T1000 (cell line): Measurements from ENCODE around the gene MSI2.
"Not testable (repeated sequence)": the region's sequence is repeated elsewhere in the genome, so short reads cannot be mapped to it uniquely, and the experiment has no call there.

Experiments used
- DNase-seq: peaks from one replicate; lab custom pipeline; 2025; ENCODE audit warnings: mixed read lengths; lab: John Stamatoyannopoulos, UW

Gene MSI2

DNA sequence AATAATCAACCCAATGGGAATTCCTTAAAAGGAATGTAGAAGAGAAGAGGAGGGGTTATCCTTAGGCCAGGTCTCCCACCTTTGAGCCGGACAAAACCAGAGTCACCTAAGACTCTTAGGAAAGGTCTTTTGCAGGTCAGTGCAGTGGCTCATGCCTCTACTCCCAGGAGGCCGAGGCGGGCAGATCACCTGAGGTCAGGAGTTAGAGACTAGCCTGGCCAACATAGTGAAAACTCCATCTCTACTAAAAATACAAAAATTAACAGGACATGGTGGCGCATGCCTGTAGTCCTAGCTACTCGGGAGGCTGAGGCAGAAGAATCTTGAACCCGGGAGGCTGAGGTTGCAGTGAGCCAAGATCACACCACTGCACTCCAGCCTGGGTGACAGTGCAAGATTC, 365.5 kb downstream of the MSI2 start:
- DNase-seq: not testable (repeated sequence)

DNA sequence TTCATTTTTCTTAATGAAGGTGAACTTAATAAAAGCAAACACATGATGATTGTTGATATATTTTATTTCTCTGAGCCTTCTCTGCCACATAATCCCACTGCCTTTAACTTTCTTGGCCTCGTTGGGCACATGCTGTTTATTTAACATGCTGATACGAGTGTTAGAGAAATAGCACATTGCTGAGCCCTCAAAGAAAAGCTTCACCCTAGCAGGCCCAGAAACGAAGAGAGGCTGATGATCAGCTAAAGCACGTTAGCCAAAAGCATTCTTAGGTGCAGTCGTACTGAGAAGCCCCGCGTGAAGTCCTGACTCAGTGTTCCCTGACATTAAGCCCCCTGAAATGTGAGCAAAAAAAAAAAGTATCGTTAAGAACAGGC, 366.0 kb downstream of the MSI2 start:
- DNase-seq: no peak

DNA sequence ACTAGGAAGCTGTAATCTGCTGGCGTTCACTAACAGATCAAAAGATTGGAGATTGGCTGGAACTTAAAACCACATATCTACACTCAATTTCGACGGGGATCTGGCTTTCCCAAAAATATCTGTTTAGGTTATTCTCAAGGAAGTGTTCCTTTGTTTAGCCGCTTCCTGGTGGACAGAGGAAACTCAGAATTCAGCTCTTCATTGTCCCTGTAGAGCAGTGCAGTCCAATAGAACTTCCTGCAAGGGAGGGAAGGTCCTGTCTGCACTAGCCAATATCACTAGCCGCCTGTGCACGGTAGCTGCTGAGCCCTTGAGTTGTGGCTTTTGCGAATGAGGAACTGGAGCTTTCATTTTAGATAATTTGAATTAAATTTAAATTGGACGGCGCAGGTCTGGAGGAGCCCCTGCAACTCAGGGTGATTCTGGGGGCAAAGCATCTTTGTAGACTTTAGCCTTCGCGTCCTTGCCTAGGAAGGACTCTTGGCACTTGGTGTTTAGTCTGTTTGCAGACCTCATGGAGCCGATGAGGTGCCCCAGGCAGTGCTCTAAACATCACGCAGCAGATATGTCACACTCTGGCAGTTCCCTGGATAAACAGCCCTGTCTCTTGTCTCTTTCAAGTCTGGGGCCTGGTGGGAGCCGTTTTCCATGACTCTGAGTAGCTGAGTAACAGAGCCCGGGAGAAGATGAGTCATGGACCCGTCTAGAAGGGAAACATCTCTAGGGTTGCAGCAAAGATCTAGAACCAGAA, 366.5 kb downstream of the MSI2 start:
- DNase-seq: peak; percentile 82

DNA sequence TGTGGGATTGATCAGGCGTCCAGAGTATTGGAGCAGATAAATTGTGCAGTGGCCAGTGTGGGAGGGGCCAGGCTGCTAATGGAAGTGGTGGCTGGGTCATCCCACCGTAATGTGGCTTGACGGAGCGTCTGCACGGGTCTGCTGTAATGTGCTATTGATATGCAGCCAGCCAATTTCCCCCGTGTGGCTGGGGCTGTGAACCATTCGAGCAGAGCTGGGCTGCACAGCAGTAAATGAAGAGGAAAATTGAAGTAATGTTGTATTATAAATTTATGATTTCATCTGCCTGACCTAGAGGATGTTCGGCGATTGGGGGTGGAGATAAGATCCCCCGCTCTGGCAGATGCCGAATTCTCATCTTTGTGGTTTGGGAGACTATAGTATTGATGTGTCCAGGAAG, 367.3 kb downstream of the MSI2 start:
- DNase-seq: no peak

DNA sequence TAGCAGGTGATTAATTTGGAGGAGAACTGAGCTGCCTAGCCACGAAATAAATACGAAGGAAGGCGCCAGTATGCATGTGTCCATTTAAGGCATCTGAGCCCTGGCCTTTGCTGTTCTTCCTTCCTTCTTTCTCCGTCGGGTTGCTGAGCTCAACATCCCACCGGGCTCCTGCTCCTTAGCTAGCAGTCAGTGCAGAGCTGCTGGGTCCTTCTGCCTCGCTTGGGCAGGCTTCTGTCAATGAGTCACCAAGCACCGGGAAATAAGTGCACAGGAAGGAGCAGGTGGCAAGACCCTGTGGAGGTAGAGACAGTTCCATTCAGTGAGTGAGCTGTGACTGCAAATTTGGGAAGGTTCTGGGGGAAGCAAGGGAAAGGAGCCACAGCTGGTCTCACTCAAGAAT, 368.1 kb downstream of the MSI2 start:
- no peak for DNase-seq

DNA sequence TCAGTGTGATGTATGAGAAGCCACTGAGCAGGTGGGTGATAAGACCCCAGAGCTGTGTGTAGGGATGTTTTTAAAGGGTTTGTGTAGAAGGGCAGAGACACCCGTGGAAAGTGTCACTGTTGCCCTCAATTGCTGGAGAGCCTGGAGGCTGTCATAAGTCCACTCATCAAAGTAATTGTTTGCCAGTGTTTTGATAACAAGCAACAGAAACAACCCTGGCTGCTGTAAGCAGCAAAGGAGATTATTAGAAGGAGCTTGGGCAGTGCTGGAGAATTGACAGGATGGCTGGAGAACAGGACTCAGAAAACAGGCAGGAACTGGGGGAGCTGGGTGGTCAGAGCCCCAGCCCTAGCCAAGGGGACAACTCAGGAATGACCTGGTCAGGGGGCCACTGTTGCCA, 369.2 kb downstream of the MSI2 start:
- no peak for DNase-seq

DNA sequence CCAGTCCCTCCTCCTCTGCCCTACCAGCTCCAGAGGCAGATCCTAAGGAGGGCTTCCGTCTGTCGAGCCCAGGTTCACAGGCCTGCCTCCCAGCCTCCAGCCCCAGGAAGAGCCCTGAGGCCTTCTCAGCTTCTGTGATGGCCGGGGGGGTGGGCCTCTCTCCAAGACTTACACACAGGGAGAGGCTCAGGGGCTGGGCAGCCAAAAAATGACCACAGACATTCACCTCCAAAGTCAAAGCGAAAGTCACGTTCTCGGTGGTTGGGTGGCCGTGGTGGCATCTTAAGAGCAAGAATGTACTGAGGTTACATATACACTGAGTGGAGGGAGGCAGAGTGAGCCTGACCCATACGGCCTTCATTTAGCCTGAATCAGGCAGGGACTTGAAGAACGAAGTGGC, 369.6 kb downstream of the MSI2 start:
- no peak for DNase-seq

DNA sequence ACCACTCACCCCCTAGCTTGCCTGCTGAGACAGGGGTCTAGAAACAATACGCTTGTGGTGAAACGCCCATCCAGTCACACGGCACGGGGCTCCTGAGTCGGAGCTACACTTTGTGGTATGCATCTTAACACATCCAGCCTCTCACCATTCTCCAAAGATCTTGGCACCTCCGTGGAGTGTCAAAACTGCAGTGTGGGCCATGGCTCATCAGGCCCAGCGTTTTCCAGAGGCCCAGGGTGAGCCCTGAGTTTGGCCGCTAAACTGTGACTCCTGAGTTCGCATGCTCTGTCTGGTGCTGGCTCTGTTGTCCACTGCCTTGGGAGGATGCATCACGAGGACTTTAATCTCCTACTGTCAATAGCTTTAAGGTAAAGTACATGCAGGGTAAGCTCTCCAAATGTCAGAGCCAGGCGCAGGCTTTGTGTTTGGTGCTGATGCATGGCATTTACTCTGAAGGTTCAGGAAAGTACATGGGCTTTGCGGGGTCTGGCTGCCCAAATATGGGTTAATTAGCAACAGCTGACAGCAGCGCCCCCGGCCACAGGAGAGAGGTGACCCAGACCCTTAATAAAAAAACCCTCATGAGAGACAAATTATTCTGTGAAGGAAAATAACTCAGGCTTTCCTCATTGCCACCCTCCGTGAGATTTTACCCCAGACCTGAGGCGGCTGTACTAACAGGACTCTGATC, 370.3 kb downstream of the MSI2 start:
- no peak for DNase-seq

DNA sequence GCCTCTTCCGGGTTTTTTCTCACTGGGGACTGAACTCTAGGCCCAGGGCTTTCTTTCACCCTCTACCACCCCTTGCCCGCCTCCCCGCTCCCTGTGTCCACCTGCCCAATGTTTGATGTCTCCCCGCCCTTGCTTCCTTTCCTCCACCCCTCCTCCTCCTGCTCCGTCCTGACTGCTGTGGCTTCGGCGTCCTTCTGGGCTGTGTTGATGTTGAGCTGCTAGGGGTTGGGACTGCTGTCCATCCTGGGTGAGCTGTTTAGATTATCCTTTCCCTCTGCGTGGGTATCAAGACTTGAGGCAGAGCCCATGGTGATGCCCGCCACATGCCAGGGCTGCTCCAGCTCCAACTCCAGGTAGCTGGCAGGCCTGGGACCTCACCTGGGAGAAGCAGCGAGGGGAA, 371.3 kb downstream of the MSI2 start:
- DNase-seq: no peak

DNA sequence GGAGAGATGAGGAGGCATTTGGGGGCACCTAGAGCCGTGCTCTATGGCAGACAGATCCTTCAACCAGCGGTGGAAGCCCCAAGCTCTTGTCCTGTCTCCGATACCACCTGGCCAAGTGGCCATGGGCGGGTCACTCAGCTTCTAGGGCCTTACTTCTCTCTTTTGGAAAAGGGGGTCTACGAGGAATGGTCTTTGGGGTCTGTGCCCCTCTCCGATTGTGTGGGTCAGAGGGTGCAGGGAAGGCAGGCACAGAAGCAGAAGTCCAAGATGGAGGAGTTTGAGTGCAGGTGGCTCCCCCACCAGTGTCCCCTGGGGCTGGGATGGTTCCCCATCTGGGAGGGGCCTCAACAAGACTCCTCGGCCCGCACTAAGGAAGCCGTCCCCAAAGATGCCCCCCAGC, 372.1 kb downstream of the MSI2 start:
- DNase-seq: no peak

DNA sequence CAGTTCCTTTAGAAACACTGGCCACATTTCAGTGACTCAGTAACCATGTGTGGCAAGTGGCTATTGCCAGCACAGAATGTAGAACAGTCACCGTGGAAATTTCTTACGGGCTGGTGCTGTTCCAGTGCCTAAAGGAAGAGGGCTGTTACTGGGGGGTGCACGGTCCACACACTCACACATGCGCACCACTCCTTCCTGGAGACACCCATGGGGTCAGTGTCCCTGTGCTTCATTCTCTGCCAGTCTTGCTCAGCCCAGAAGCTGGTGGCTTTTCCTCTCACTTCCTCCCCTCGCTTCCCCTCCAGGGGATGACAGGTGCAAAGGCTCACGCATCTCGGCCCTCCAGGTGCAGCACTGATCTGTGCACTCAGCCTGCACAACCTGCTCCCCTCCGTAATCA, 373.1 kb downstream of the MSI2 start:
- no peak for DNase-seq

DNA sequence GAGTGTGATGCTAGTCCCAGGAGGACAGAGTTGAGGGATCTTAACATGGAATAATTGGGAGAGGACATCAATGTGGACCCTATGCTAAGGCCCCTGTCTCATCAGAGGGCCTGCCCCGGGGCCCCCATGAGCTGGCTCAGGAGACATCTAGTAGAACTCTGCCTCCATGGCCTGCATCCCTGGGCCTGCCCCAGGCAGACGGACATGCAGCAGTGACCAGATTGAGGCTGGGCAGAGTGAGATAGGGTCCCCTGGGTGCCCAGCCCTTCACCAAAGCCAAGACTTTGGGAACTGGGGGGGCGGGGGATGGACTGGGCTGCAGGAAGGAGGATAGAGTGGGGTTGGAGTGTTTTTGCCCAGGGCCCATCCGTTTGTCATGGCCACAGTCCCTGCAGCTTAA, 373.6 kb downstream of the MSI2 start:
- no peak for DNase-seq

DNA sequence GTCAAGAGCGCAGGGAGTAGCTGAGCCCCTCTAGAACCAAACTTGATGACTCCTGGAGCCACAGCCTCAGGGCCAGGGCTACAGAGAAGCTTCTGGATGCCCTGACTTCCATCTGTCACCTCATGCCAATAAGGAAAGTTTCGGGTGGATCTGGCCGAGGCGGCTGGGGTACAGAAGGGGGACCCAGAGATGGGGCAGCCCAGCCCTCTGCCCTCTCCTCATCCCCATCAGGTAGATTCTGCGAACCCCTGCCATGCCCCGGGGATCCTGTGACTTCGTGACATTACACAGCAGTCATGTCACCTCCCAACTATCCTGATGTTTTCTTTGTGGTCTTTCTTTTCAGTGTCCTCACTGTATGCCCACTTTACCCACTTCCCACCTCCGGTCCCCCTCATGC, 374.4 kb downstream of the MSI2 start:
- no peak for DNase-seq

DNA sequence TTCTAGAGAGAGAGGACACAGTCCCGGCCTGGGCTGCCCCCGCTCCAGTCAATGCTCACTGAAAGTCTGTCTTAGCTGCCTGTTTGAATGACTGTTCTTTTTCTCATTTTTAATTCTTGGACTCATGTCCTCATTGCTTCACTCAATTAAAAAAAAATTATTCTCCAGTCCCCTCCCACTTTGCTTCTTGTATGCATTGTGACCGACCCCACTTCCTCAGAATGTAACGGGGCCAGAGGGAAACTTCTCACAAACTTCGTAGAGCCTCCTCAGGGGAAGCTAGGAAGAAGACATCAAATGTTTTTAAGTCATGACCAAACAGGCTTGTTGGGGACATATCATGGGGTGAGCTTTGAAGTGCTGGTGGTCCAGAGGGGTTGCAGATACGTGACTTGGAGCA, 375.5 kb downstream of the MSI2 start:
- no peak for DNase-seq

DNA sequence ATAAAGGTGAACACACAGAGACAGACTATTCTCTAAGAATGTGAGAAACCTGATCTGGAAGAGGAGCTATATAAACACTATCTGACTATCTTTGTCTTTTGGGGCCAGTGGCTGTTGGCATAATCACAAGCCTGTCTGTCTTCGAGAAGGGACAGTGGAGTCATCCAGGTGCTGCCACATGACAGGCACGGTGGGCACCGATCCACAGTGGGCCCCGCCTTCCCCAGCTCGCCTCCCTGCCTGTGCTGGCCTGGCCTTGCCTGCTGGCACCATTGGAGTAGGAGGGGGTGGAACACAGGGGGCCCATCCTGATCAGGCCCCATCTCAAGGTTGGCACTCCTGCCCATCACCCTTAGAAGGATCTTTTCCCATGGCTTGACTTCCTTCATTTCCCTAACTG, 376.0 kb downstream of the MSI2 start:
- DNase-seq: no peak

DNA sequence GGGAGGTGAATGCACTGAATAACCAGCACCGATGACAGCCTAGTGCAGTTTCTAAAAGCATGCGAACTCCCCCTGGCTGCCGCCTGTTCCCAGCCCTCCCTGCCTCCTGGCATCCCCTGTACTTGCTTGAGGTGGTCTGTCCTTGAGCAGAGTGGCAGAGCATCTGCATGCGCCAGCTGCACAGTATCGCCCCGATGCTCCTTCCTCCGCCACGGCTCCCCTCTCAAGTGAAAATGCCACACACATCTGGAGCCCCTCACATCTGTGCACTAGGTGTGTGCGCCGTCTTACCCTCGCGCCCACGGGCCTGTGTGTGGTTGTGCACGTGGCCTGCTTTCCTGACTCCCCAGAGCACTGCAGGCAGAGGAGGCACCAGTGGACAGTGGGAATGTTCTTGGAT, 376.9 kb downstream of the MSI2 start:
- no peak for DNase-seq

DNA sequence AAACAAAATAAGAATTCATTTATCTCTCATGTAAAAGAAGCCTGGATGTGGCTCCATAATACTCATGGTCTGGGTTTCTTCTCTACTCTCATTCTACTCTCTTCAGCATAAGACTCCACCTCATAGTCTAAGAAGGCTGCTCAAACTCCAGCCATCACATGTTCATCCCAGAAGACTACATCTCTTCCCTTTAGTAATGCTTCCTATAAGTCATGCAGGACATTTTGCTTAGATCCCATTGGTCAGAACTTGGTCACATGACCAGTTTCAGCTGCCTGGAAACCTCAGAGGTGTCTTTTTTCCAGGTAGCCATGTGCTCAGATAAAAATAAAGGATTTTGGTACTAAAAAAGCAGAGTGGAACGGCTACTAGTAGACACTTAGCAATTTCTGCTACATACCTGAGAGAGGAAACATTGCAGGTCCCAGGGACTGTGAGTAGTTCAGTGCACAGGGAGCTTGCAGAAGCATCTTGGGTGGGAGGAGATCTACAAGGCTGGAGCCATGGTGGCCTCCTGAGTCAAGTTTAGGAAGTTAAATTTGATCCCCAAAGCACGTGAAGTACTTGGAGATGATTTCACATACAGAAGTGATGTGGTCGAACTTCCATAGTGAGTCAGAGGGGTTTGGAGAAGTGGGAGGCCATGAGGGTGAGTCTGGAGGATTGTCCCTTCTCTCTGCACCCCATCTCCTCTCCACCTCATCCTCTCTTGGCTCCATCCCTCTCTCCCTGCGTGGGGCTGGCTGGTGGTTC, 378.6 kb downstream of the MSI2 start:
- peak; percentile 13 for DNase-seq

DNA sequence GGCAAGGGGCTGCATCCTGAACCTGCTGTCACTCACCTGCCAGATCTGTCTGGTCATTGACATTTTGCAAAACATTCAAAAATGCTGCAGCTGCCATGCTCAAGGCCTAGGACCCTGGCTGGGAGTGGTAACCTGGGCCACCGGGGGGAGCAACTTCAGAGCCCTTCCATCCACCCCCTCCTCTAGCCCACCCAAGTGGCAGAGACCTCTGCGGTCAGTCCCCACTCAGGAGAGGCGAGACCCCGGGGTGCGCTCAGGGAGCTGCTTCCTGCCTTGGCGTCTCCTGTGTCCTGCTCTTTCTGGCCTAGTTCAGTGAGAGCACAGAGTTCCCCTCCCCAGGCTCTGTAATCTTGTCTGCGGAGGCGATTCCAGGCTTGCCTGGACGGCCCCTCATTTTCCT, 380.0 kb downstream of the MSI2 start:
- no peak for DNase-seq

DNA sequence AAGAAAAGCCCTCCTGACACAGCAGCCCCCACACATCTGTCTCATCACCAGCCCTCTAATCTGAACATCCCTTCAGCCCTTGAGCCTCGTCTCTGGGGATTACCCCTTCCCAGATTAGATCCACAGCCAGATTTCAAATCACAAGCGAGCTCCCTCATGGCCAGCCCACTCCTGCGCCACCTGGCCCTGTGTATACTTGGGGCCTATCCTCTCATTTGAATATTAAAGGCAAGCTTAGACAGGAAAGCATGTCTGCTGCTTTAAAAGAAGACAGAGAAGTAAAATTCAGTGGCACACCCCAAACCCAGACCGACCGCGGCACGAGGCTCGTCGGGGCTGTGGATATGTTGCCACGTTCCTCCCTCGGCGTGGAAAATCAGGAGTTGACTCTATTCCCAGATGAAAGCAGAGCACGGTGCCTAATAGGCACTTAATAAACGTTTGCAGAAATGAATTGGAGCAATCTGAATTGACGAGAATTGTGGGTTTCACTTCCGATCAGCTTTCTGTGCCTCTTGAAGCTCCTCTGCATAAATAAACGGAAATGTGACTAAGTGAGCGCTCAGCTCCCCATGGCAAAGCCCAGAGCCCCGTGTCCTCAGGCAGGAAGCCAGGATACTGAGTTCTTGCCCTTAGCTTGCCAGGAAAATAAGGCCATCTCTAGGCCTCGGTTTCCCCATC, 380.8 kb downstream of the MSI2 start:
- DNase-seq: no peak

DNA sequence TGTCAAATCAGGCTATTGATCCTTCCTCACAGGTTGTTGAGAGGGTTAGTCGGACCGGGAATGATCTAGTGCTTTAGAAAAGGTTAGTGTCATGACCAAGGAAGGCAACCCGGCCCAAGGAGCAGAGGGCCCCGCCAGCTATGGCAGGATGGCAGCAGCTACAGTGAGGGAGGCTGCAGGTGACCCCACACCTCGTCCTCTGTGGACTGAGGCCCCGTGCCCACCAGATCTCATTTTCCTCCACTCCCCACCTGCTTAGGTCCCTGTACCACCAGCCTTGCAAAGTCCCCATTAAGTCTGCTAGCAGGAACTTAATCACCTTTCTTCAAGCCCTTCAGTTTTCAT, 381.3 kb downstream of the MSI2 start:
- DNase-seq: no peak

DNA sequence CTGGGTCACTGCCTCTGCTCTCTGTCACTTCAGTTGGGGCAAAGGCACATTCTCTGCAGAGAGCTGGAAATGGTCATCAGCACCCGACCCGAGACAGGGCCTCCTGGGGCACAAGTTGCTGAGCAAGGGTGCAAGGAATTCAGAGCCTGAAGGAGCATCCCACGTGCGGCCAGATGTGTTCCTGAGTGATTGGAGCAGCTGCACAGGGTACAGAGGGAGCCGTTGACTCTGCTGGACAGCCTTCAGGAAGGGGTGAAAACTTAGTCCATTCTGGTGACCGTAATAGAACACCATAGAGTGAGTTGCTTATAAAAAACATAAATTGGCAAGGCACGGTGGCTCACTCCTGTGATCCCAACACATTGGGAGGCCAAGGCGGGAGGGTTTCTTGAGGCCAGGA, 382.0 kb downstream of the MSI2 start:
- DNase-seq: no peak

DNA sequence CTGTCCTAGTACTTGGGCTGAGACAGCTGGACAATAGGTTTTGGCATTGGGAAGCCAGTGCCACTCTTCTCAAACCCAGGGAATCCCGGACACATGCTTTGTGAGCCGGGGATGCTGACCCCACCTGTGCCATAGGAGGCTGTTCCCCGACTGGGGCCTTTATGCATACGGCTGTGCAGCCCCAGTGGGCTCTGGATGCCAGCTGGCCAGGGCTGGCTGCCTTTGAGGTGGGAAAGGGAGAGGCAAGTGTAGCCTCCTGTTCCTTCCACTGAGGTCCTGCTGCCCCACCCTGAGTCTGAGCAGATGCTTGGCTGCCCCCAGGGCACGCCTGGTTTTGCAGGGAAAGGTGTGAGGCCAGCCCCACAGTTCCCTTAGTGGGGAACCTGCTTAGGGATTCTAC, 383.1 kb downstream of the MSI2 start:
- no peak for DNase-seq

DNA sequence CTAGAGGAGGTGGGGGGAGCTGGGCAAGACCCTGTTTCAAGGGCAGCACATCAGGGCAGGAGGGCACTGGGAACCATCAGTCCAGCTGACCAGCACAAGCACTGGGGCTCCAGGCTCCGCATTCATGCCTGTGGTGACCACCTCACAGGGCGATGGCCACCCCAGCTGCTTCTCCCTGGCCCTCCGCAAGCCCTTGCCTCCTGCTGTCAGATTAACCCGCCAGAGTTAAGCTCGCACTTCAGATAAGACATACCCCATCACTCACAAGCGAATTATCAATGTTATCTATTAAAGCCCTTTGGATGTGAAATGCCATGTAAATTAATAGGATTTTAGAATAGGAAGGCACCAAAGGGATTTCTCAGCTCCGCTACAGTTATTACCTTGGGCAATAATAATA, 383.8 kb downstream of the MSI2 start:
- DNase-seq: no peak
